Mesendoderm (in vitro differentiated cells): ENCODE results near the gene CACNB2.

ENCODE experiments used
- DNase-seq: peaks from one replicate; pipeline ENCODE4 v3.0.0; 2013
- H2AK5ac ChIP-seq: 2 replicates; pipeline ENCODE4 v1.6.1; 2013; ENCODE audit warnings: low read length, inconsistent platforms
- H2BK120ac ChIP-seq: 2 replicates; pipeline ENCODE4 v1.6.1; 2013; ENCODE audit warnings: low read depth, mild to moderate bottlenecking, low read length, moderate library complexity, mixed read lengths
- H2BK15ac ChIP-seq: replicated peaks from 2 replicates; pipeline ENCODE4 v1.6.1; 2013; ENCODE audit warnings: low read depth, mild to moderate bottlenecking, moderate library complexity
- H2BK5ac ChIP-seq: 2 replicates; pipeline ENCODE4 v1.6.1; 2013; ENCODE audit warnings: low read length, inconsistent platforms
- H3K18ac ChIP-seq: 2 replicates; pipeline ENCODE4 v1.6.1; 2013; ENCODE audit warnings: mild to moderate bottlenecking, low read length, mixed read lengths
- H3K23ac ChIP-seq: one replicate; pipeline ENCODE4 v1.6.1; 2013; ENCODE audit warnings: low read length
- H3K27ac ChIP-seq: 2 replicates; pipeline ENCODE4 v1.5.1; 2013; ENCODE audit warnings: low read depth, mild to moderate bottlenecking, inconsistent platforms, low read length, moderate library complexity
- H3K27me3 ChIP-seq: 2 replicates; pipeline ENCODE4 v1.6.1; 2013; ENCODE audit warnings: low read length, control low read depth, mild to moderate bottlenecking, inconsistent platforms; ENCODE audit not compliant: insufficient read depth, poor library complexity
- H3K36me3 ChIP-seq: 2 replicates; pipeline ENCODE4 v1.6.1; 2013; ENCODE audit warnings: low read length, inconsistent platforms; ENCODE audit not compliant: control insufficient read depth, insufficient read depth
- H3K4ac ChIP-seq: one replicate; pipeline ENCODE4 v1.6.1; 2013; ENCODE audit warnings: low read depth, mild to moderate bottlenecking, low read length, moderate library complexity
- H3K4me1 ChIP-seq: 2 replicates; pipeline ENCODE4 v1.6.1; 2013; ENCODE audit warnings: low read depth, low read length, inconsistent platforms; ENCODE audit not compliant: control insufficient read depth
- H3K4me2 ChIP-seq: 2 replicates; pipeline ENCODE4 v1.6.1; 2013; ENCODE audit warnings: low read length
- H3K4me3 ChIP-seq: 2 replicates; pipeline ENCODE4 v1.5.1; 2013; ENCODE audit warnings: mild to moderate bottlenecking, low read length
- H3K56ac ChIP-seq: one replicate; pipeline ENCODE4 v1.6.1; 2013; ENCODE audit warnings: low read length
- H3K79me1 ChIP-seq: 2 replicates; pipeline ENCODE4 v1.6.1; 2013; ENCODE audit warnings: low read length, inconsistent platforms
- H3K79me2 ChIP-seq: 2 replicates; pipeline ENCODE4 v1.6.1; 2013; ENCODE audit warnings: mild to moderate bottlenecking, low read length; ENCODE audit not compliant: control insufficient read depth, insufficient read depth
- H3K9ac ChIP-seq: 2 replicates; pipeline ENCODE4 v1.6.1; 2013; ENCODE audit warnings: low read length, inconsistent platforms
- H4K5ac ChIP-seq: one replicate; pipeline ENCODE4 v1.6.1; 2013; ENCODE audit warnings: low read length
- H4K8ac ChIP-seq: one replicate; pipeline ENCODE4 v1.6.1; 2013; ENCODE audit warnings: low read depth, mild to moderate bottlenecking, control low read depth, low read length, moderate library complexity
- WGBS: extraction: QIAGEN DNeasy Blood & Tissue Kit; methylation state at CpG from one replicate; pipeline ENCODE4 v1.1.7; 2013; ENCODE audit warnings: low lambda C conversion rate, missing lambda C conversion rate; ENCODE audit not compliant: insufficient coverage; ENCODE audit errors: extremely low coverage; 5-methylcytosine and 5-hydroxymethylcytosine counted together

CACNB2 gene

GRCh38 chr10:18571780-18572179, 431.6 kb downstream of the CACNB2 start:
- no peak overlapping the region for H3K27ac ChIP-seq
- no peak overlapping the region for H3K4me2 ChIP-seq
- no peak overlapping the region for H2BK120ac ChIP-seq
- H3K23ac ChIP-seq: no peak overlapping the region
- WGBS: 100% methylated on average over 1 of the region's 1 CpG
- H3K4ac ChIP-seq: no peak overlapping the region
- no peak for DNase-seq
- H4K5ac ChIP-seq: no peak overlapping the region
- H2BK15ac ChIP-seq: no peak overlapping the region
- no peak overlapping the region for H3K56ac ChIP-seq
- H2AK5ac ChIP-seq: no peak overlapping the region
- no peaks in the 10 kb centered on the region for H3K79me2 ChIP-seq
- no peak overlapping the region for H4K8ac ChIP-seq
- H3K9ac ChIP-seq: no peak overlapping the region
- H3K79me1 ChIP-seq: no peaks in the 10 kb centered on the region
- H3K4me1 ChIP-seq: no peaks in the 10 kb centered on the region
- no peak overlapping the region for H2BK5ac ChIP-seq
- no peak overlapping the region for H3K18ac ChIP-seq
- H3K4me3 ChIP-seq: no peak overlapping the region
- no peaks in the 10 kb centered on the region for H3K27me3 ChIP-seq
- no peaks in the 10 kb centered on the region for H3K36me3 ChIP-seq

GRCh38 chr10:18572959-18573561, 432.8 kb downstream of the CACNB2 start:
- no peak overlapping the region for H2BK15ac ChIP-seq
- H3K23ac ChIP-seq: no peak overlapping the region
- no peaks in the 10 kb centered on the region for H3K36me3 ChIP-seq
- no peaks in the 10 kb centered on the region for H3K79me2 ChIP-seq
- no peaks in the 10 kb centered on the region for H3K27me3 ChIP-seq
- no peak overlapping the region for H3K4ac ChIP-seq
- H3K4me2 ChIP-seq: no peak overlapping the region
- no peak overlapping the region for H2BK5ac ChIP-seq
- no peaks in the 10 kb centered on the region for H3K4me1 ChIP-seq
- H3K4me3 ChIP-seq: no peak overlapping the region
- no peak overlapping the region for H3K56ac ChIP-seq
- H2BK120ac ChIP-seq: no peak overlapping the region
- no peaks in the 10 kb centered on the region for H3K79me1 ChIP-seq
- no peak overlapping the region for H4K8ac ChIP-seq
- no peak overlapping the region for H4K5ac ChIP-seq
- WGBS: 100% methylated on average over 8 of the region's 8 CpGs
- H3K18ac ChIP-seq: no peak overlapping the region
- H3K9ac ChIP-seq: no peak overlapping the region
- H2AK5ac ChIP-seq: no peak overlapping the region
- no peak for DNase-seq
- no peak overlapping the region for H3K27ac ChIP-seq

GRCh38 chr10:18576586-18576985, 436.4 kb downstream of the CACNB2 start:
- no CpG with 5 or more reads among the region's 6 CpGs for WGBS
- H3K4me1 ChIP-seq: no peaks in the 10 kb centered on the region
- H3K36me3 ChIP-seq: no peaks in the 10 kb centered on the region

GRCh38 chr10:18577823-18578685, 437.8 kb downstream of the CACNB2 start:
- H3K27ac ChIP-seq: no peak overlapping the region
- no peak overlapping the region for H2BK120ac ChIP-seq
- H2BK15ac ChIP-seq: no peak overlapping the region
- WGBS: no CpG with 5 or more reads among the region's 15 CpGs
- no peak overlapping the region for H3K9ac ChIP-seq
- H3K27me3 ChIP-seq: no peaks in the 10 kb centered on the region
- no peak overlapping the region for H4K8ac ChIP-seq
- H3K4me1 ChIP-seq: no peaks in the 10 kb centered on the region
- H2BK5ac ChIP-seq: no peak overlapping the region
- H3K18ac ChIP-seq: no peak overlapping the region
- no peaks in the 10 kb centered on the region for H3K36me3 ChIP-seq
- no peak overlapping the region for H3K4me2 ChIP-seq
- H3K79me2 ChIP-seq: no peaks in the 10 kb centered on the region
- DNase-seq: no peak
- H2AK5ac ChIP-seq: no peak overlapping the region
- H4K5ac ChIP-seq: no peak overlapping the region
- no peaks in the 10 kb centered on the region for H3K79me1 ChIP-seq
- H3K4me3 ChIP-seq: no peak overlapping the region
- H3K4ac ChIP-seq: no peak overlapping the region
- H3K23ac ChIP-seq: no peak overlapping the region
- no peak overlapping the region for H3K56ac ChIP-seq

More at GRCh38 chr10:18576586-18576985, 436.4 kb downstream of the CACNB2 start:
- H4K5ac ChIP-seq: no peak overlapping the region
- H3K18ac ChIP-seq: no peak overlapping the region
- no peak overlapping the region for H3K4me2 ChIP-seq
- no peak overlapping the region for H3K4ac ChIP-seq
- no peak overlapping the region for H3K9ac ChIP-seq
- no peak overlapping the region for H2AK5ac ChIP-seq
- no peak overlapping the region for H3K23ac ChIP-seq
- H3K27ac ChIP-seq: no peak overlapping the region
- H2BK15ac ChIP-seq: no peak overlapping the region
- H4K8ac ChIP-seq: no peak overlapping the region
- H2BK5ac ChIP-seq: no peak overlapping the region
- H3K56ac ChIP-seq: no peak overlapping the region
- no peaks in the 10 kb centered on the region for H3K79me2 ChIP-seq
- no peak overlapping the region for H3K4me3 ChIP-seq
- no peak overlapping the region for H2BK120ac ChIP-seq
- no peaks in the 10 kb centered on the region for H3K27me3 ChIP-seq
- H3K79me1 ChIP-seq: no peaks in the 10 kb centered on the region
- no peak for DNase-seq

GRCh38 chr10:18582803-18583202, 442.6 kb downstream of the CACNB2 start:
- Histone ChIP-seq H3K56ac (no peak overlapping the region), H2AK5ac (no peak overlapping the region), H3K4me3 (no peak overlapping the region), H2BK5ac (no peak overlapping the region), H3K18ac (no peak overlapping the region), H2BK120ac (no peak overlapping the region), H3K9ac (no peak overlapping the region), H3K79me1 (no peaks in the 10 kb centered on the region), H3K4ac (no peak overlapping the region), H3K23ac (no peak overlapping the region), H4K5ac (no peak overlapping the region), H4K8ac (no peak overlapping the region), H3K4me2 (no peak overlapping the region), H2BK15ac (no peak overlapping the region), H3K27ac (no peak overlapping the region), H3K4me1 (no peaks in the 10 kb centered on the region), H3K36me3 (no peaks in the 10 kb centered on the region), H3K79me2 (no peaks in the 10 kb centered on the region), H3K27me3 (no peaks in the 10 kb centered on the region)
- no CpG with 5 or more reads among the region's 3 CpGs for WGBS
- no peak for DNase-seq
